Hepatocyte (in vitro differentiated cells): ENCODE results near the gene KCNN3. TPM values are rescaled to one million over a fixed set of nuclear protein-coding genes. Genes with fewer than 3 reads are reported as not detected.

ENCODE experiments used
- DNase-seq: peaks from one replicate; pipeline ENCODE4 v3.0.0-alpha.2; 2016; ENCODE audit warnings: low spot score
- H2AFZ ChIP-seq: fragments of 200-600 bp; sonication (generic); 2 replicates; pipeline ENCODE4 v1.6.0; 2016; ENCODE audit warnings: antibody characterized with exemption, mild to moderate bottlenecking
- H3K27ac ChIP-seq: fragments of 200-600 bp; sonication (generic); 2 replicates; pipeline ENCODE4 v1.5.1; 2016; ENCODE audit warnings: mild to moderate bottlenecking
- H3K27me3 ChIP-seq: fragments of 200-600 bp; sonication (generic); 2 replicates; pipeline ENCODE4 v1.6.1; 2016
- H3K36me3 ChIP-seq: fragments of 200-600 bp; sonication (generic); replicated peaks from 2 replicates; pipeline ENCODE4 v1.5.1; 2016; ENCODE audit warnings: low read depth; ENCODE audit not compliant: insufficient read depth
- H3K4me1 ChIP-seq: fragments of 200-600 bp; sonication (generic); 2 replicates; pipeline ENCODE4 v1.5.1; 2016; ENCODE audit warnings: mild to moderate bottlenecking, moderate library complexity; ENCODE audit not compliant: insufficient read depth
- H3K4me2 ChIP-seq: fragments of 200-600 bp; sonication (generic); 2 replicates; pipeline ENCODE4 v1.6.0; 2016
- H3K4me3 ChIP-seq: fragments of 200-600 bp; sonication (generic); 2 replicates; pipeline ENCODE4 v1.5.1; 2016; ENCODE audit warnings: mild to moderate bottlenecking
- H3K79me2 ChIP-seq: fragments of 200-600 bp; sonication (generic); 2 replicates; pipeline ENCODE4 v1.6.0; 2017; ENCODE audit warnings: mild to moderate bottlenecking
- H3K9me2 ChIP-seq: fragments of 200-600 bp; sonication (generic); replicated peaks from 2 replicates; pipeline ENCODE4 v1.6.0; 2017; ENCODE audit warnings: mild to moderate bottlenecking; ENCODE audit not compliant: insufficient read depth
- H3K9me3 ChIP-seq: fragments of 200-600 bp; sonication (generic); 2 replicates; pipeline ENCODE4 v1.5.1; 2016; ENCODE audit warnings: low read depth, mild to moderate bottlenecking
- H4K20me1 ChIP-seq: fragments of 200-600 bp; sonication (generic); 2 replicates; pipeline ENCODE4 v1.6.0; 2016; ENCODE audit warnings: mild to moderate bottlenecking; ENCODE audit not compliant: insufficient read depth, poor library complexity, severe bottlenecking
- EZH2 ChIP-seq: fragments of 200-600 bp; sonication (generic); IDR thresholded peaks from 2 replicates; pipeline ENCODE4 v1.6.1; 2016; ENCODE audit warnings: antibody characterized with exemption, mild to moderate bottlenecking, borderline replicate concordance
- EZH2phosphoT487 ChIP-seq: fragments of 200-600 bp; sonication (generic); IDR thresholded peaks from one replicate; pipeline ENCODE4 v1.6.1; 2018; ENCODE audit warnings: antibody characterized with exemption, mild to moderate bottlenecking, low read depth, moderate library complexity; ENCODE audit not compliant: unreplicated experiment, severe bottlenecking
- WGBS: methylation state at CpG from one replicate; pipeline ENCODE4 v1.1.6; 2016; ENCODE audit warnings: low lambda C conversion rate; ENCODE audit errors: missing lambda C conversion rate; 5-methylcytosine and 5-hydroxymethylcytosine counted together
- polyA plus RNA-seq: library from polyadenylated mRNA; unstranded; fragments of >200 nt; fragmentation: Nextera tagmentation; extraction: Ambion mirVana; gene quantifications from 2 replicates; pipeline ENCODE4 v1.2.1, GENCODE V29; 2016
- total RNA-seq: library from RNA; depleted of rRNA; stranded (reverse); fragments of >200 nt; gene quantifications from 2 replicates; pipeline ENCODE4 v1.2.3, GENCODE V29; 2014
- TF ChIP-seq, protein P1 (sequence below): fragments of 200-600 bp; sonication (generic); IDR thresholded peaks from 2 replicates; pipeline ENCODE4 v1.5.1; 2016; ENCODE audit warnings: antibody characterized with exemption, mild to moderate bottlenecking; ENCODE audit not compliant: poor library complexity

KCNN3 gene
- total and polyA plus RNA-seq, 2 experiments from 2014 or later = 0.56 to 0.67 TPM

DNA sequence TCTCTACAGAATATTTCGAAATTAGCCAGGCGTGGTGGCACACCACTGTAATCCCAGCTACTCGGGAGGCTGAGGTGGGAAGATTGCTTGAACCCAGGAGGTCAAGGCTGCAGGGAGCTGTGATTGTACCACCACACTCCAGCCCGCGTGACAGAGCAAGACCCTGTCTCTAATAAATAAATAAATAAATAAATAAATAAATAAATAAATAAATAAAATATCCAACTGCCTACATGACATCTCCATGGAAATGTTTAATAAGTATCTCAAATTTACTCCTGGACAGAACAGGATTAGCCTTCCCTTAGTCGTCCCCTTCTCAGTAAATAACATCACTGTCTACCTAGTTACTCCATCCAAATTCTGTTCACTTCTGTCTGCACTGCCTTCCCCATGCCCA lies 29.0 kb upstream of the KCNN3 start:
- Histone ChIP-seq H4K20me1 (no peaks in the 10 kb centered on the region), H3K36me3 (no peaks in the 10 kb centered on the region), H2AFZ (no peak overlapping the region), H3K79me2 (no peaks in the 10 kb centered on the region), H3K4me2 (no peak overlapping the region), H3K9me2 (no peaks in the 10 kb centered on the region), H3K4me3 (no peak overlapping the region), H3K27ac (no peak overlapping the region), H3K9me3 (no peaks in the 10 kb centered on the region), H3K4me1 (no peaks in the 10 kb centered on the region), H3K27me3 (no peaks in the 10 kb centered on the region)
- no peak for DNase-seq
- whole genome bisulfite sequencing = 94% methylated on average over 6 of the region's 6 CpGs
- TF ChIP-seq EZH2 (no peak), EZH2phosphoT487 (no peak)
- TF ChIP-seq, protein P1, sequence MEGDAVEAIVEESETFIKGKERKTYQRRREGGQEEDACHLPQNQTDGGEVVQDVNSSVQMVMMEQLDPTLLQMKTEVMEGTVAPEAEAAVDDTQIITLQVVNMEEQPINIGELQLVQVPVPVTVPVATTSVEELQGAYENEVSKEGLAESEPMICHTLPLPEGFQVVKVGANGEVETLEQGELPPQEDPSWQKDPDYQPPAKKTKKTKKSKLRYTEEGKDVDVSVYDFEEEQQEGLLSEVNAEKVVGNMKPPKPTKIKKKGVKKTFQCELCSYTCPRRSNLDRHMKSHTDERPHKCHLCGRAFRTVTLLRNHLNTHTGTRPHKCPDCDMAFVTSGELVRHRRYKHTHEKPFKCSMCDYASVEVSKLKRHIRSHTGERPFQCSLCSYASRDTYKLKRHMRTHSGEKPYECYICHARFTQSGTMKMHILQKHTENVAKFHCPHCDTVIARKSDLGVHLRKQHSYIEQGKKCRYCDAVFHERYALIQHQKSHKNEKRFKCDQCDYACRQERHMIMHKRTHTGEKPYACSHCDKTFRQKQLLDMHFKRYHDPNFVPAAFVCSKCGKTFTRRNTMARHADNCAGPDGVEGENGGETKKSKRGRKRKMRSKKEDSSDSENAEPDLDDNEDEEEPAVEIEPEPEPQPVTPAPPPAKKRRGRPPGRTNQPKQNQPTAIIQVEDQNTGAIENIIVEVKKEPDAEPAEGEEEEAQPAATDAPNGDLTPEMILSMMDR = no peak

DNA sequence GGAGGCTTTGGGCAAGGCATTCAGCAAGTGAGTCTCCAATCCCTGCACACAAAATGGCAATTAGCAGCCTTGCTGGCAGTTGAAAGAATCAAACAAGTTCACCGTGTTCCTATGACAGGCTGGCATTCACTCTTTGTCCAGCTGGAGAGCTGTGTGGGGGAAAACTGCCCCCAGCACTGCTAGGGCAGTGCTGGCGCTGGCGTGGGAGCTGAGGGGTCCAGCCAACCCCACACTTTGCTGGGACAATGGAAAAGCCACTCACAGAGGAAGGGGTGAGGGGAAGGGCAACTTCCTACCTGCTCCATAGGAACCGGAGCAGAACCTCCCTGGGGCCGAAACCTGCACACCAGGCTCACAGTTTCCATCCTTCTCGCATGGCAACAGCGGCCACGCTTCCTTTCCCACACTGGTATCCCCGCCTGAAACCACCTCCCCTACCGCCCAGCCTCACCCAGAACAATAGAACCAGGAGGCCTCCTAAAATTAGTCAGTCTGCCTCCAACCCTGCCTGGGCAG lies 26.7 kb upstream of the KCNN3 start:
- Histone ChIP-seq H3K9me2 (no peaks in the 10 kb centered on the region), H3K36me3 (no peaks in the 10 kb centered on the region), H3K9me3 (no peaks in the 10 kb centered on the region), H3K4me2 (no peak overlapping the region), H3K79me2 (no peaks in the 10 kb centered on the region), H2AFZ (no peak overlapping the region), H3K27me3 (no peaks in the 10 kb centered on the region), H3K4me3 (no peak overlapping the region), H4K20me1 (no peaks in the 10 kb centered on the region), H3K4me1 (no peaks in the 10 kb centered on the region), H3K27ac (no peak overlapping the region)
- TF ChIP-seq EZH2 = no peak
- TF ChIP-seq, protein P1 = no peak
- no peak for DNase-seq
- WGBS = 81% methylated on average over 9 of the region's 10 CpGs

DNA sequence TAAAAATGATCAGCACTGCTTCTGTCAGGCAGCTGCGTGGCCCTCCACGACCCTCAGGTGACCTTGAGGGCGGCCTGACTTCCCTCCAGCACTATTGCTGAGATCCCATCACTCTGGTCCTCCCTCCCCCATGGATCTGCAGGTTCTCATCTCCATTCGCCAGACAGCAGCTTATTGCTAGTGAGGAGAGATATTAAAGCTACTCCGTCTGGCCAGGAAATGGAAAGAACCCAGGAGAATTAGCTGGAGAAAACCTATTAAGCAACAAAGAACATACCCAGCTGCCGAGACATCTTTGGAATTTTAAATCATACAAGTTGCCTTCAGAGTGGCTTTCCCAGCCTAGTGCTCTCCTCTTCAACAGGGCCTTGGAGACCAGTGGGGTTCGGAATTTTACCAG lies 25.7 kb upstream of the KCNN3 start:
- TF ChIP-seq EZH2phosphoT487 (no peak), EZH2 (no peak)
- TF ChIP-seq, protein P1 = no peak
- H2AFZ ChIP-seq = no peak overlapping the region

DNA sequence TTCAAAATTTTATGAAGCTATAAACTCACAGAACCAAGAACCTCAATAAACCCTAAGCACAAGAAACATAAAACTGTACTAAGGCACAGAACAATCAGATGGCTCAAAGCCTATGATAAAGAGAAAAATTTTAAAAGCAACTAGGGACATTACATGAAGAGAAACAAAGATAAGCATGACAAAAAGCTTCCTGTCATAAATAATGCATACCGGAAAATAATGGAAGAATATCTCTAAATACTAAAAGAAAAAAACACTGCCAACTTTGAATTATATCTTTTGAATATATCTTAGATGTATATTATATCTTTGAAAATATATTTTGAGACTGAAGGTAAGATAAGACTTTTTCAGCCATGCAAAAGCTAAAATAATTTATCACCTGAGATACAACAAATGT lies 21.4 kb upstream of the KCNN3 start:
- Histone ChIP-seq H3K36me3 (no peaks in the 10 kb centered on the region), H3K27ac (no peak overlapping the region), H3K9me2 (no peaks in the 10 kb centered on the region), H3K27me3 (no peaks in the 10 kb centered on the region), H4K20me1 (no peaks in the 10 kb centered on the region), H3K4me1 (no peaks in the 10 kb centered on the region), H3K79me2 (no peaks in the 10 kb centered on the region), H3K9me3 (no peaks in the 10 kb centered on the region), H3K4me2 (no peak overlapping the region), H2AFZ (no peak overlapping the region), H3K4me3 (no peak overlapping the region)
- WGBS = 64% methylated on average over 1 of the region's 1 CpG
- TF ChIP-seq EZH2 (no peak), EZH2phosphoT487 (no peak)
- TF ChIP-seq, protein P1 = no peak
- DNase-seq = no peak

More for the DNA sequence above, 25.7 kb upstream of the KCNN3 start:
- H4K20me1 ChIP-seq = no peaks in the 10 kb centered on the region
- H3K36me3 ChIP-seq = no peaks in the 10 kb centered on the region
- H3K4me2 ChIP-seq = no peak overlapping the region
- H3K4me1 ChIP-seq = no peaks in the 10 kb centered on the region
- DNase-seq = no peak
- no peaks in the 10 kb centered on the region for H3K9me3 ChIP-seq
- WGBS = 65% methylated on average over 7 of the region's 7 CpGs
- H3K27me3 ChIP-seq = no peaks in the 10 kb centered on the region
- H3K79me2 ChIP-seq = no peaks in the 10 kb centered on the region
- no peak overlapping the region for H3K27ac ChIP-seq
- H3K9me2 ChIP-seq = no peaks in the 10 kb centered on the region
- no peak overlapping the region for H3K4me3 ChIP-seq
